IMR-90 (cell line): ENCODE results near the gene MCF2L2. TPM values are rescaled to one million over a fixed set of nuclear protein-coding genes. Genes with fewer than 3 reads are reported as not detected.

ENCODE experiments used
- ATAC-seq: fragments of 200-7000 bp; cut with Tn5 transposase; 2 replicates; pipeline ENCODE4 v1.9.1; 2020; ENCODE audit warnings: low read depth, mild to moderate bottlenecking, moderate library complexity
- BruUV-seq: library from RNA; stranded (reverse); fragments of 400-500 nt; replicated peaks from 2 replicates; lab custom pipeline; 2021; lab: Mats Ljungman, UMichigan
- CTCF ChIA-PET: fragments of 300-600 bp; formaldehyde crosslinking; extraction: SDS; loops from one replicate; lab custom pipeline; 2021; ENCODE audit warnings: antibody characterized with exemption; lab: Yijun Ruan, JAX
- POLR2A ChIA-PET: fragments of 300-600 bp; sonication (Branson Sonifier 250); formaldehyde crosslinking; loops from one replicate; lab custom pipeline; 2022; ENCODE audit warnings: antibody characterized with exemption; ENCODE audit not compliant: unreplicated experiment; lab: Charles Lee
- DNase-seq: peaks from one replicate; pipeline ENCODE4 v3.0.0; 2013
- H2AFZ ChIP-seq: replicated peaks from 2 replicates; pipeline ENCODE3; 2013; ENCODE audit warnings: low read length, mild to moderate bottlenecking; ENCODE audit not compliant: poor library complexity
- H2AK5ac ChIP-seq: 2 replicates; pipeline ENCODE4 v1.6.1; 2013; ENCODE audit warnings: low read depth, low read length, inconsistent platforms
- H2AK9ac ChIP-seq: replicated peaks from 2 replicates; pipeline ENCODE3; 2013; ENCODE audit warnings: mild to moderate bottlenecking, low read depth, low read length, moderate library complexity; ENCODE audit not compliant: poor library complexity
- H2BK120ac ChIP-seq: 2 replicates; pipeline ENCODE4 v1.6.1; 2013; ENCODE audit warnings: low read depth, low read length, inconsistent platforms
- H2BK15ac ChIP-seq: 3 replicates; pipeline ENCODE4 v1.6.1; 2013; ENCODE audit warnings: low read depth, low read length, inconsistent platforms
- H2BK20ac ChIP-seq: 2 replicates; pipeline ENCODE4 v1.6.1; 2013; ENCODE audit warnings: low read depth, mild to moderate bottlenecking, inconsistent platforms, low read length, moderate library complexity
- H2BK5ac ChIP-seq: 2 replicates; pipeline ENCODE4 v1.6.1; 2013; ENCODE audit warnings: mild to moderate bottlenecking, low read depth, low read length, inconsistent platforms; ENCODE audit not compliant: poor library complexity, severe bottlenecking
- H3K14ac ChIP-seq: replicated peaks from 2 replicates; pipeline ENCODE4 v1.6.1; 2013; ENCODE audit warnings: low read depth, low read length, inconsistent platforms
- H3K18ac ChIP-seq: 2 replicates; pipeline ENCODE4 v1.6.1; 2013; ENCODE audit warnings: low read depth, low read length, control low read depth
- H3K23ac ChIP-seq: 2 replicates; pipeline ENCODE4 v1.6.1; 2013; ENCODE audit warnings: low read depth, low read length, inconsistent platforms
- H3K27ac ChIP-seq: 2 replicates; pipeline ENCODE4 v1.5.1; 2013; ENCODE audit warnings: mild to moderate bottlenecking, control low read depth, low read length; ENCODE audit not compliant: insufficient read depth
- H3K27me3 ChIP-seq: 2 replicates; pipeline ENCODE4 v1.6.1; 2013; ENCODE audit warnings: low read length; ENCODE audit not compliant: control insufficient read depth, insufficient read depth
- H3K36me3 ChIP-seq: 2 replicates; pipeline ENCODE4 v1.6.1; 2013; ENCODE audit warnings: low read length, mixed read lengths; ENCODE audit not compliant: control insufficient read depth, insufficient read depth
- H3K4ac ChIP-seq: 2 replicates; pipeline ENCODE4 v1.6.1; 2013; ENCODE audit warnings: low read depth, low read length, inconsistent platforms
- H3K4me1 ChIP-seq: 2 replicates; pipeline ENCODE4 v1.6.1; 2013; ENCODE audit warnings: low read length, mixed read lengths; ENCODE audit not compliant: control insufficient read depth, insufficient read depth
- H3K4me2 ChIP-seq: 2 replicates; pipeline ENCODE4 v1.6.1; 2013; ENCODE audit warnings: low read depth, mild to moderate bottlenecking, control low read depth, low read length, moderate library complexity
- H3K4me3 ChIP-seq: 2 replicates; pipeline ENCODE4 v1.5.1; 2013; ENCODE audit warnings: low read depth, mild to moderate bottlenecking, control low read depth, low read length, moderate library complexity; ENCODE audit not compliant: insufficient read depth
- H3K56ac ChIP-seq: 2 replicates; pipeline ENCODE4 v1.6.1; 2013; ENCODE audit warnings: low read length, inconsistent platforms; ENCODE audit not compliant: insufficient read depth; ENCODE audit errors: extremely low read depth
- H3K79me1 ChIP-seq, 2 experiments: 2 replicates each; pipeline ENCODE4 v1.6.1; 2013; ENCODE audit warnings: low read length in 2 of 2, inconsistent platforms in 1 of 2, low read depth in 1 of 2
- H3K9ac ChIP-seq: 2 replicates; pipeline ENCODE4 v1.6.1; 2013; ENCODE audit warnings: low read depth, low read length, control low read depth
- H3K9me1 ChIP-seq: 2 replicates; pipeline ENCODE4 v1.6.1; 2013; ENCODE audit warnings: low read length, inconsistent platforms; ENCODE audit not compliant: insufficient read depth
- H3K9me3 ChIP-seq: 2 replicates; pipeline ENCODE4 v1.6.1; 2013; ENCODE audit warnings: low read length; ENCODE audit not compliant: control insufficient read depth, insufficient read depth
- H4K20me1 ChIP-seq: 2 replicates; pipeline ENCODE4 v1.6.1; 2013; ENCODE audit warnings: low read length, inconsistent platforms; ENCODE audit not compliant: insufficient read depth
- H4K5ac ChIP-seq: 2 replicates; pipeline ENCODE4 v1.6.1; 2013; ENCODE audit warnings: mild to moderate bottlenecking, low read depth, low read length, control low read depth
- H4K8ac ChIP-seq, 2 experiments: 2 replicates each; pipeline ENCODE4 v1.6.1; 2013; ENCODE audit warnings: low read depth in 2 of 2, low read length in 2 of 2, control low read depth in 1 of 2, inconsistent platforms in 1 of 2
- H4K91ac ChIP-seq: 2 replicates; pipeline ENCODE4 v1.6.1; 2013; ENCODE audit warnings: low read depth, low read length, inconsistent platforms; ENCODE audit not compliant: insufficient read depth
- BHLHE40 ChIP-seq: fragments of 150-350 bp; IDR thresholded peaks from 2 replicates; pipeline ENCODE4 v1.6.1; 2016; ENCODE audit warnings: mild to moderate bottlenecking, low read depth, low read length
- CHD1 ChIP-seq: IDR thresholded peaks from 2 replicates; pipeline ENCODE4 v1.6.1; 2012; ENCODE audit warnings: low read depth, low read length, improper control_type of control experiment
- FOS ChIP-seq: fragments of 150-350 bp; IDR thresholded peaks from 2 replicates; pipeline ENCODE4 v1.6.1; 2016; ENCODE audit warnings: low read depth, low read length
- MAFK ChIP-seq: IDR thresholded peaks from 2 replicates; pipeline ENCODE4 v1.6.1; 2012; ENCODE audit warnings: low read depth, low read length, improper control_type of control experiment
- MAZ ChIP-seq: IDR thresholded peaks from 2 replicates; pipeline ENCODE4 v1.6.1; 2012; ENCODE audit warnings: low read depth, mild to moderate bottlenecking, low read length, improper control_type of control experiment, moderate library complexity, borderline replicate concordance
- MXI1 ChIP-seq: IDR thresholded peaks from 2 replicates; pipeline ENCODE4 v1.6.1; 2012; ENCODE audit warnings: low read depth, mild to moderate bottlenecking, low read length, moderate library complexity, borderline replicate concordance
- NFE2L2 ChIP-seq: fragments of 150-350 bp; IDR thresholded peaks from 2 replicates; pipeline ENCODE4 v1.6.1; 2016; ENCODE audit warnings: low read depth, mild to moderate bottlenecking, low read length
- POLR2A ChIP-seq: IDR thresholded peaks from 2 replicates; pipeline ENCODE4 v1.6.1; 2012; ENCODE audit warnings: mild to moderate bottlenecking, low read depth, low read length
- RAD21 ChIP-seq: IDR thresholded peaks from 2 replicates; pipeline ENCODE4 v1.6.1; 2012; ENCODE audit warnings: low read length, improper control_type of control experiment
- RFX5 ChIP-seq: IDR thresholded peaks from 2 replicates; pipeline ENCODE4 v1.8.0; 2012; ENCODE audit warnings: low read depth, mild to moderate bottlenecking, low read length, moderate library complexity
- SMC3 ChIP-seq: fragments of 150-350 bp; IDR thresholded peaks from 2 replicates; pipeline ENCODE4 v1.6.1; 2016; ENCODE audit warnings: low read depth, mild to moderate bottlenecking, antibody characterized with exemption, low read length, moderate library complexity
- WGBS, 2 experiments: methylation state at CpG; one replicate each; pipeline versions ENCODE4 v1.1.5 to v1.1.7; 2013; ENCODE audit warnings: missing lambda C conversion rate in 2 of 2; ENCODE audit not compliant: insufficient read length in 1 of 2; ENCODE audit errors: extremely low coverage in 2 of 2; 5-methylcytosine and 5-hydroxymethylcytosine counted together
- dilution Hi-C: fragments of 300-500 bp; cut with HindIII; formaldehyde crosslinking; loops from one replicate; pipeline ENCODE4 v1.14.3; 2018; ENCODE audit warnings: low sequenced_read_pairs; ENCODE audit not compliant: unreplicated experiment
- in situ Hi-C: fragments of 300-500 bp; cut with MboI; formaldehyde crosslinking; loops from 3 replicates; pipeline ENCODE4 v1.14.3; 2019; ENCODE audit warnings: low sequenced_read_pairs, inconsistent platforms, mixed read lengths
- intact Hi-C: fragments of 100-400 bp; cut with micrococcal nuclease; formaldehyde crosslinking; loops from 2 replicates; pipeline ENCODE4 v1.10.0; 2022
- polyA plus RNA-seq, 3 experiments: library from polyadenylated mRNA; depleted of rRNA; stranded (reverse); fragments of >200 nt; gene quantifications; 2 replicates each; pipeline ENCODE4 v1.2.3, GENCODE V29; 2012; ENCODE audit warnings: low replicate concordance in 1 of 3
- total RNA-seq: library from RNA; depleted of rRNA; stranded (reverse); fragments of >200 nt; gene quantifications from 2 replicates; pipeline ENCODE4 v1.2.3, GENCODE V29; 2012

Gene MCF2L2
- total and polyA plus RNA-seq, 2 of the 4 experiments (the other 2 are of a cell fraction): under 0.01 TPM; not detected in 1

- H3K56ac ChIP-seq: no peak overlapping the region
- no peak overlapping the region for H3K4ac ChIP-seq
- H3K4me3 ChIP-seq: no peak overlapping the region
- ATAC-seq (no peak), DNase-seq (no peak)
- H3K4me1 ChIP-seq: no peaks in the 10 kb centered on the region
- no peak overlapping the region for H2BK20ac ChIP-seq
- H4K5ac ChIP-seq: no peak overlapping the region
- H3K27ac ChIP-seq: no peak overlapping the region
- no peak overlapping the region for H4K8ac ChIP-seq
- H3K23ac ChIP-seq: no peak overlapping the region
- H3K79me1 ChIP-seq: no peaks in the 10 kb centered on the region
- intact Hi-C loops (no loop called here), in situ Hi-C loops (no loop called here), dilution Hi-C loops (no loop called here)
- H2BK5ac ChIP-seq: no peak overlapping the region
- H2BK15ac ChIP-seq: no peak overlapping the region
- WGBS, 2 experiments: no CpG with 5 or more reads among the region's 3 CpGs
- no peak overlapping the region for H2AFZ ChIP-seq
- H3K36me3 ChIP-seq: no peaks in the 10 kb centered on the region
- H3K9me1 ChIP-seq: no peaks in the 10 kb centered on the region; the same call in 1 of the 2 replicates
- POLR2A ChIA-PET: no interaction called here
- H3K18ac ChIP-seq: no peak overlapping the region
- no TSS peak for BruUV-seq
- no peak overlapping the region for H4K91ac ChIP-seq
- no peak overlapping the region for H3K9ac ChIP-seq
- CTCF ChIA-PET: no interaction called here
- H2AK9ac ChIP-seq: no peak overlapping the region
- H4K20me1 ChIP-seq: no peaks in the 10 kb centered on the region
- no peak overlapping the region for H2AK5ac ChIP-seq
- H2BK120ac ChIP-seq: no peak overlapping the region
- no peaks in the 10 kb centered on the region for H3K9me3 ChIP-seq
- no peak overlapping the region for H3K14ac ChIP-seq
- peaks cover 11% of the 10 kb centered on the region; the same call in 1 of the 2 replicates for H3K27me3 ChIP-seq
- no peak overlapping the region for H3K4me2 ChIP-seq
- TF ChIP-seq MXI1: no peak
- TF ChIP-seq MAFK: no peak
- no peak for TF ChIP-seq NFE2L2
- TF ChIP-seq RAD21: no peak
- no peak for TF ChIP-seq SMC3
- TF ChIP-seq POLR2A: no peak
- no peak for TF ChIP-seq RFX5
- no peak for TF ChIP-seq FOS
- TF ChIP-seq MAZ: no peak
- TF ChIP-seq CHD1: no peak
- TF ChIP-seq BHLHE40: no peak
These were observed 74.0 kb downstream of the MCF2L2 start for GRCh38 chr3:183354325-183354831.
